Astrocyte (in vitro differentiated cells and primary cell): ENCODE data around the gene FHIT. TPM values are rescaled to one million over a fixed set of nuclear protein-coding genes. Genes with fewer than 3 reads are reported as not detected.

Experiments used
- DNase-seq: peaks from one replicate; pipeline ENCODE4 v3.0.0-alpha.2; 2010; ENCODE audit warnings: low read depth
- FAIRE-seq: peaks from 2 replicates; lab custom pipeline; 2011; peaks lifted over from hg19 to GRCh38; lab: Jason Lieb, UNC
- H2AFZ ChIP-seq: 2 replicates; pipeline ENCODE4 v1.6.0; 2012; ENCODE audit warnings: low read depth, low read length, inconsistent platforms
- H3K27ac ChIP-seq: 2 replicates; pipeline ENCODE4 v1.5.1; 2011; ENCODE audit warnings: low read depth, low read length, inconsistent platforms
- H3K27me3 ChIP-seq: 2 replicates; pipeline ENCODE4 v1.6.0; 2011; ENCODE audit warnings: low read length, inconsistent platforms; ENCODE audit not compliant: insufficient read depth
- H3K36me3 ChIP-seq: 2 replicates; pipeline ENCODE4 v1.5.1; 2011; ENCODE audit warnings: low read length, inconsistent platforms; ENCODE audit not compliant: insufficient read depth
- H3K4me1 ChIP-seq: 2 replicates; pipeline ENCODE4 v1.5.1; 2011; ENCODE audit warnings: low read length, inconsistent platforms; ENCODE audit not compliant: insufficient read depth
- H3K4me2 ChIP-seq: 2 replicates; pipeline ENCODE4 v1.6.0; 2012; ENCODE audit warnings: low read length, inconsistent platforms
- H3K4me3 ChIP-seq: 2 replicates; pipeline ENCODE4 v1.5.1; 2011; ENCODE audit warnings: low read depth, mild to moderate bottlenecking, low read length, inconsistent platforms; ENCODE audit not compliant: insufficient read depth
- H3K79me2 ChIP-seq: 2 replicates; pipeline ENCODE4 v1.6.0; 2012; ENCODE audit warnings: mild to moderate bottlenecking, low read length, inconsistent platforms; ENCODE audit not compliant: insufficient read depth
- H3K9ac ChIP-seq: 2 replicates; pipeline ENCODE4 v1.6.0; 2012; ENCODE audit warnings: mild to moderate bottlenecking, low read length, inconsistent platforms
- H3K9me3 ChIP-seq: 2 replicates; pipeline ENCODE4 v1.5.1; 2012; ENCODE audit warnings: low read depth, mild to moderate bottlenecking, low read length, inconsistent platforms; ENCODE audit not compliant: insufficient read depth
- H4K20me1 ChIP-seq: 2 replicates; pipeline ENCODE4 v1.6.0; 2012; ENCODE audit warnings: low read length, inconsistent platforms; ENCODE audit not compliant: insufficient read depth
- H3K27ac Mint-ChIP-seq: one replicate; pipeline ENCODE4 v1.8.0; 2021; ENCODE audit warnings: mild to moderate bottlenecking, mixed read lengths; ENCODE audit not compliant: unreplicated experiment
- H3K27me3 Mint-ChIP-seq: one replicate; pipeline ENCODE4 v1.8.0; 2021; ENCODE audit warnings: low read depth, mixed read lengths; ENCODE audit not compliant: unreplicated experiment
- H3K36me3 Mint-ChIP-seq: one replicate; pipeline ENCODE4 v1.8.0; 2021; ENCODE audit warnings: low read depth, mixed read lengths; ENCODE audit not compliant: unreplicated experiment
- H3K4me1 Mint-ChIP-seq: one replicate; pipeline ENCODE4 v1.8.0; 2021; ENCODE audit warnings: low read depth, mixed read lengths; ENCODE audit not compliant: unreplicated experiment
- H3K4me3 Mint-ChIP-seq: one replicate; pipeline ENCODE4 v1.8.0; 2021; ENCODE audit warnings: mild to moderate bottlenecking, moderate library complexity, mixed read lengths; ENCODE audit not compliant: unreplicated experiment
- H3K9me3 Mint-ChIP-seq: one replicate; pipeline ENCODE4 v1.8.0; 2021; ENCODE audit warnings: mild to moderate bottlenecking, mixed read lengths; ENCODE audit not compliant: unreplicated experiment
- EZH2 ChIP-seq: IDR thresholded peaks from 2 replicates; pipeline ENCODE4 v1.6.1; 2012; ENCODE audit warnings: mild to moderate bottlenecking, low read length, inconsistent platforms; ENCODE audit not compliant: insufficient read depth
- total RNA-seq: library from RNA; stranded (reverse); gene quantifications from 2 replicates; pipeline ENCODE4 v1.2.1, GENCODE V29; 2021
- TF ChIP-seq, protein P1 (sequence below): IDR thresholded peaks from 2 replicates; pipeline ENCODE4 v1.5.1; 2011; ENCODE audit warnings: low read depth, mild to moderate bottlenecking, inconsistent platforms, low read length, moderate library complexity; ENCODE audit not compliant: insufficient read depth

The FHIT gene
- total RNA-seq, 1 donor from 2014 or later: 6.7 TPM

DNA sequence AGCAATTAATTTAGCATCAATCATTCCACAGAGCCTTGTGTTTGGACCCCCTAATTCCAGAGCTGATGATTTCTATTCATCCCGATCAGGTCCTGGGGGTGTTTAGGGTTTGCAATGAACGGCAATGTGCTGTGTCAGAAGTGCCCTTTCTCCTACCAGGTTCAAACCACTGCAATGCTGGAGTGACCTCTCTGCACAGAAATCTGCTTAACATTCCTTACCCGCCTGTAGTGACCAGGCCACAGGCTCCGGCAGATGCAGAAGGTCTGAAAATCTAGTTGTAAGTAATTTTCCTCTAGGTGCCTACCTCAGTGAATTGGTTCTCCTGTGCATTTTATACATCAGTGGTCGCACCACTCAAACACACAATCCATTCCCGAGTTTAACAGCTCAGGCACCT is 1476.1 kb downstream of the FHIT start:
- no peak overlapping the region for H3K4me3 Mint-ChIP-seq
- H3K4me3 ChIP-seq: peak overlapping the region; percentile 13
- H3K27me3 ChIP-seq: no peaks in the 10 kb centered on the region
- TF ChIP-seq, protein P1, sequence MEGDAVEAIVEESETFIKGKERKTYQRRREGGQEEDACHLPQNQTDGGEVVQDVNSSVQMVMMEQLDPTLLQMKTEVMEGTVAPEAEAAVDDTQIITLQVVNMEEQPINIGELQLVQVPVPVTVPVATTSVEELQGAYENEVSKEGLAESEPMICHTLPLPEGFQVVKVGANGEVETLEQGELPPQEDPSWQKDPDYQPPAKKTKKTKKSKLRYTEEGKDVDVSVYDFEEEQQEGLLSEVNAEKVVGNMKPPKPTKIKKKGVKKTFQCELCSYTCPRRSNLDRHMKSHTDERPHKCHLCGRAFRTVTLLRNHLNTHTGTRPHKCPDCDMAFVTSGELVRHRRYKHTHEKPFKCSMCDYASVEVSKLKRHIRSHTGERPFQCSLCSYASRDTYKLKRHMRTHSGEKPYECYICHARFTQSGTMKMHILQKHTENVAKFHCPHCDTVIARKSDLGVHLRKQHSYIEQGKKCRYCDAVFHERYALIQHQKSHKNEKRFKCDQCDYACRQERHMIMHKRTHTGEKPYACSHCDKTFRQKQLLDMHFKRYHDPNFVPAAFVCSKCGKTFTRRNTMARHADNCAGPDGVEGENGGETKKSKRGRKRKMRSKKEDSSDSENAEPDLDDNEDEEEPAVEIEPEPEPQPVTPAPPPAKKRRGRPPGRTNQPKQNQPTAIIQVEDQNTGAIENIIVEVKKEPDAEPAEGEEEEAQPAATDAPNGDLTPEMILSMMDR: no peak
- TF ChIP-seq EZH2: no peak
- H3K4me1 Mint-ChIP-seq: peaks cover 40% of the 10 kb centered on the region
- no peak for FAIRE-seq
- peak overlapping the region; percentile 29 for H3K27ac ChIP-seq
- H3K9me3 ChIP-seq: no peaks in the 10 kb centered on the region
- no peaks in the 10 kb centered on the region for H3K36me3 ChIP-seq
- peak; percentile 71 for DNase-seq
- no peaks in the 10 kb centered on the region for H4K20me1 ChIP-seq
- no peaks in the 10 kb centered on the region for H3K27me3 Mint-ChIP-seq
- no peaks in the 10 kb centered on the region for H3K36me3 Mint-ChIP-seq
- peak overlapping the region; percentile 55 for H3K4me2 ChIP-seq
- peaks cover 25% of the 10 kb centered on the region for H3K4me1 ChIP-seq
- peak overlapping the region; percentile 2 for H3K9ac ChIP-seq
- H3K27ac Mint-ChIP-seq: peak overlapping the region; percentile 80
- H3K79me2 ChIP-seq: no peaks in the 10 kb centered on the region
- no peak overlapping the region for H2AFZ ChIP-seq
- no peaks in the 10 kb centered on the region for H3K9me3 Mint-ChIP-seq

DNA sequence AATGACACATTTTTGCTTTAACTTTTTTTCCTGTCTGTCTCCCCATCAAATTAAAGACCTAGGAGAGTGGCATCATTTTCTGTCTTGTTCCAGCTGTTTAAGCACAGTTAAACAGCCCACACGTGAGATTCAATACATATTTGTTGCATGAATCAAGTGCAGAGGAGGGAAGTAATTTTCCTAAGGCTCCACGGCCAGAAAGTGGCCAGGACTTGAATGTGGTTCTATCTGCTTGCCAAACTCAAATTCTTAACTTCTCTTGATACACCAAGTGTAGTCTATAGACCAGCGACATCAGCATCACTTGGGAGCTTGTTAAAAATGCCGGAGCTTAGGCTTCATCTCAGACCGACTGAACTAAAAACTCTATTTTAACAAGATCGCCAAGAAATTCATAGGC is 1476.6 kb downstream of the FHIT start:
- Histone ChIP-seq H3K4me3 (peak overlapping the region; percentile 13), H3K4me1 (peaks cover 25% of the 10 kb centered on the region), H3K36me3 (no peaks in the 10 kb centered on the region), H3K4me2 (peak overlapping the region; percentile 55), H3K79me2 (no peaks in the 10 kb centered on the region), H3K27me3 (no peaks in the 10 kb centered on the region), H2AFZ (no peak overlapping the region), H3K27ac (peak overlapping the region; percentile 29), H3K9ac (peak overlapping the region; percentile 2), H3K9me3 (no peaks in the 10 kb centered on the region), H4K20me1 (no peaks in the 10 kb centered on the region)
- peak; percentile 92 for DNase-seq
- Mint-ChIP-seq H3K4me1 (peaks cover 40% of the 10 kb centered on the region), H3K4me3 (no peak overlapping the region), H3K9me3 (no peaks in the 10 kb centered on the region), H3K27me3 (no peaks in the 10 kb centered on the region), H3K36me3 (no peaks in the 10 kb centered on the region), H3K27ac (peak overlapping the region; percentile 80)
- FAIRE-seq: peak; percentile 89
- no peak for TF ChIP-seq EZH2
- TF ChIP-seq, protein P1: no peak

DNA sequence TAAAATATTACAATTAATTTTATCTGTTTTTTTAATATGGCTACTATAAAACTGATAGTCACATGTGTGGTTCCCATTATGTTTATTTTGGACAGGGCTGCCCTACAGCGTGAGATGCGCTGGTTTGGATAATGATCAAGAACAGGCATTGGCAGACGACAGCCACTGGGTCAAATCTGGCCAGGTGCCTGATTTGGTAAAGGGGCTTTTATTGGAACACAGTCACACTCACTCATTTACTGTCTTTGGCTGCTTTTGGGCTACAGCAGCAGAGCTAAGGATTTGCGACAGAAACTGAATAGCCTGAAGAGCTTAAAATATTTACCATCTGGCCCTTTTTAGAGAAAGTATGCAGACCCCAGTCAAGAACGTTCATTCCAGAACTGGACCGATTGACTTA is 1477.3 kb downstream of the FHIT start:
- no peak overlapping the region for H3K4me3 Mint-ChIP-seq
- H3K4me2 ChIP-seq: peak overlapping the region; percentile 55
- no peak for TF ChIP-seq EZH2
- TF ChIP-seq, protein P1: no peak
- H3K36me3 Mint-ChIP-seq: no peaks in the 10 kb centered on the region
- no peaks in the 10 kb centered on the region for H3K27me3 Mint-ChIP-seq
- no peak overlapping the region for H2AFZ ChIP-seq
- H3K4me1 Mint-ChIP-seq: peaks cover 40% of the 10 kb centered on the region
- DNase-seq: no peak
- H3K9ac ChIP-seq: no peak overlapping the region
- peak overlapping the region; percentile 25 for H3K27ac ChIP-seq
- H3K4me3 ChIP-seq: no peak overlapping the region
- H3K36me3 ChIP-seq: no peaks in the 10 kb centered on the region
- no peaks in the 10 kb centered on the region for H3K9me3 ChIP-seq
- H3K27me3 ChIP-seq: no peaks in the 10 kb centered on the region
- H4K20me1 ChIP-seq: no peaks in the 10 kb centered on the region
- no peak for FAIRE-seq
- no peaks in the 10 kb centered on the region for H3K79me2 ChIP-seq
- peak overlapping the region; percentile 80 for H3K27ac Mint-ChIP-seq
- peaks cover 25% of the 10 kb centered on the region for H3K4me1 ChIP-seq
- H3K9me3 Mint-ChIP-seq: no peaks in the 10 kb centered on the region
